Neural cell (in vitro differentiated cells): Measurements from ENCODE around the gene B4GALT2. TPM values are rescaled to one million over a fixed set of nuclear protein-coding genes. Genes with fewer than 3 reads are reported as not detected.

Source experiments
- H2AFZ ChIP-seq: fragments of 200-600, 300-800 bp; sonication (generic), shearing (Covaris generic); 2 replicates; pipeline ENCODE4 v1.6.0; 2014; ENCODE audit warnings: low read depth, mild to moderate bottlenecking, antibody characterized with exemption, low read length, moderate library complexity
- H3F3A ChIP-seq: fragments of 200-600 bp; shearing (Covaris generic); 2 replicates; pipeline ENCODE4 v1.6.1; 2016; ENCODE audit warnings: mild to moderate bottlenecking, moderate library complexity, mixed read lengths, antibody characterized with exemption, low read length; ENCODE audit not compliant: insufficient read depth, poor library complexity, severe bottlenecking
- H3K27ac ChIP-seq: fragments of 200-600, 300-800 bp; sonication (generic), shearing (Covaris generic); 2 replicates; pipeline ENCODE4 v1.5.1; 2014; ENCODE audit warnings: mild to moderate bottlenecking, low read length, moderate library complexity
- H3K27me3 ChIP-seq: fragments of 300-800, 200-600 bp; sonication (generic), shearing (Covaris generic); 2 replicates; pipeline ENCODE4 v1.6.0; 2014; ENCODE audit warnings: mild to moderate bottlenecking, low read depth, low read length, moderate library complexity; ENCODE audit not compliant: insufficient read depth
- H3K36me3 ChIP-seq: fragments of 300-800, 200-600 bp; sonication (generic), shearing (Covaris generic); 2 replicates; pipeline ENCODE4 v1.5.1; 2014; ENCODE audit warnings: mild to moderate bottlenecking, antibody characterized with exemption, low read length, moderate library complexity; ENCODE audit not compliant: insufficient read depth
- H3K4me2 ChIP-seq: fragments of 300-800, 200-600 bp; sonication (generic), shearing (Covaris generic); 2 replicates; pipeline ENCODE4 v1.6.0; 2014; ENCODE audit warnings: mild to moderate bottlenecking, low read length
- H3K4me3 ChIP-seq: fragments of 300-800, 200-600 bp; sonication (generic), shearing (Covaris generic); 2 replicates; pipeline ENCODE4 v1.5.1; 2014; ENCODE audit warnings: mild to moderate bottlenecking, low read length, moderate library complexity
- H3K79me2 ChIP-seq: fragments of 200-600 bp; shearing (Covaris generic); replicated peaks from 2 replicates; pipeline ENCODE4 v1.6.0; 2014; ENCODE audit warnings: mild to moderate bottlenecking, low read length, moderate library complexity; ENCODE audit not compliant: insufficient read depth
- H3K9ac ChIP-seq: fragments of 300-800, 200-600 bp; sonication (generic), shearing (Covaris generic); 2 replicates; pipeline ENCODE4 v1.6.1; 2016; ENCODE audit warnings: mild to moderate bottlenecking, low read length, mixed read lengths
- H3K9me2 ChIP-seq: fragments of 200-600 bp; shearing (Covaris generic); 2 replicates; pipeline ENCODE4 v1.6.1; 2016; ENCODE audit warnings: mild to moderate bottlenecking, low read length, mixed read lengths; ENCODE audit not compliant: insufficient read depth
- H3K9me3 ChIP-seq: fragments of 200-600, 300-800 bp; sonication (generic), shearing (Covaris generic); 2 replicates; pipeline ENCODE4 v1.6.1; 2016; ENCODE audit warnings: mild to moderate bottlenecking, mixed run types, low read length, moderate library complexity, mixed read lengths
- H4K20me1 ChIP-seq: fragments of 200-600 bp; shearing (Covaris generic); 2 replicates; pipeline ENCODE4 v1.6.1; 2016; ENCODE audit warnings: mild to moderate bottlenecking, mixed run types; ENCODE audit not compliant: insufficient read depth
- CTCF ChIP-seq: fragments of 450-650 bp; IDR thresholded peaks from 2 replicates; pipeline ENCODE4 v1.5.1; 2014; ENCODE audit warnings: antibody characterized with exemption, mild to moderate bottlenecking, moderate library complexity; ENCODE audit not compliant: poor library complexity, severe bottlenecking
- EP300 ChIP-seq: fragments of 450-650 bp; conservative IDR thresholded peaks from 2 replicates; pipeline ENCODE4 v1.6.1; 2014; ENCODE audit warnings: antibody characterized with exemption, mild to moderate bottlenecking, moderate library complexity; ENCODE audit not compliant: poor library complexity, severe bottlenecking
- EZH2 ChIP-seq: fragments of 200-600, 300-800 bp; shearing (Covaris generic), sonication (generic); IDR thresholded peaks from 2 replicates; pipeline ENCODE4 v1.6.1; 2014; ENCODE audit warnings: antibody characterized with exemption, low read length, borderline replicate concordance, mild to moderate bottlenecking; ENCODE audit not compliant: insufficient read depth, poor library complexity, severe bottlenecking
- MXI1 ChIP-seq: fragments of 450-650 bp; conservative IDR thresholded peaks from 2 replicates; pipeline ENCODE4 v1.6.1; 2014; ENCODE audit warnings: antibody characterized with exemption, mild to moderate bottlenecking; ENCODE audit not compliant: poor library complexity, severe bottlenecking
- POLR2AphosphoS5 ChIP-seq: IDR thresholded peaks from 2 replicates; pipeline ENCODE4 v1.6.1; 2012
- RAD21 ChIP-seq: fragments of 450-650 bp; conservative IDR thresholded peaks from 2 replicates; pipeline ENCODE4 v1.6.1; 2014; ENCODE audit warnings: antibody characterized with exemption, mild to moderate bottlenecking, moderate library complexity
- SMC3 ChIP-seq: fragments of 450-650 bp; conservative IDR thresholded peaks from 2 replicates; pipeline ENCODE4 v1.6.1; 2014; ENCODE audit warnings: antibody characterized with exemption, mild to moderate bottlenecking, moderate library complexity; ENCODE audit not compliant: poor library complexity
- TAF1 ChIP-seq: IDR thresholded peaks from 2 replicates; pipeline ENCODE4 v1.6.1; 2012; ENCODE audit warnings: low read depth
- polyA plus RNA-seq: library from polyadenylated mRNA; depleted of rRNA; stranded (reverse); fragments of >200 nt; gene quantifications from 2 replicates; pipeline ENCODE4 v1.2.3, GENCODE V29; 2014
- TF ChIP-seq, protein P1 (sequence below): IDR thresholded peaks from 2 replicates; pipeline ENCODE4 v1.6.1; 2012; ENCODE audit warnings: borderline replicate concordance

The B4GALT2 gene
- polyA plus RNA-seq, 1 donor from 2014 or later, result 129 TPM

- no peaks in the 10 kb centered on the region for H3K36me3 ChIP-seq
- H3K9me3 ChIP-seq, result no peaks in the 10 kb centered on the region
- TF ChIP-seq EZH2 (no peak), EP300 (no peak), TAF1 (no peak), POLR2AphosphoS5 (no peak), SMC3 (no peak), CTCF (no peak), RAD21 (no peak), MXI1 (no peak)
- TF ChIP-seq, protein P1, sequence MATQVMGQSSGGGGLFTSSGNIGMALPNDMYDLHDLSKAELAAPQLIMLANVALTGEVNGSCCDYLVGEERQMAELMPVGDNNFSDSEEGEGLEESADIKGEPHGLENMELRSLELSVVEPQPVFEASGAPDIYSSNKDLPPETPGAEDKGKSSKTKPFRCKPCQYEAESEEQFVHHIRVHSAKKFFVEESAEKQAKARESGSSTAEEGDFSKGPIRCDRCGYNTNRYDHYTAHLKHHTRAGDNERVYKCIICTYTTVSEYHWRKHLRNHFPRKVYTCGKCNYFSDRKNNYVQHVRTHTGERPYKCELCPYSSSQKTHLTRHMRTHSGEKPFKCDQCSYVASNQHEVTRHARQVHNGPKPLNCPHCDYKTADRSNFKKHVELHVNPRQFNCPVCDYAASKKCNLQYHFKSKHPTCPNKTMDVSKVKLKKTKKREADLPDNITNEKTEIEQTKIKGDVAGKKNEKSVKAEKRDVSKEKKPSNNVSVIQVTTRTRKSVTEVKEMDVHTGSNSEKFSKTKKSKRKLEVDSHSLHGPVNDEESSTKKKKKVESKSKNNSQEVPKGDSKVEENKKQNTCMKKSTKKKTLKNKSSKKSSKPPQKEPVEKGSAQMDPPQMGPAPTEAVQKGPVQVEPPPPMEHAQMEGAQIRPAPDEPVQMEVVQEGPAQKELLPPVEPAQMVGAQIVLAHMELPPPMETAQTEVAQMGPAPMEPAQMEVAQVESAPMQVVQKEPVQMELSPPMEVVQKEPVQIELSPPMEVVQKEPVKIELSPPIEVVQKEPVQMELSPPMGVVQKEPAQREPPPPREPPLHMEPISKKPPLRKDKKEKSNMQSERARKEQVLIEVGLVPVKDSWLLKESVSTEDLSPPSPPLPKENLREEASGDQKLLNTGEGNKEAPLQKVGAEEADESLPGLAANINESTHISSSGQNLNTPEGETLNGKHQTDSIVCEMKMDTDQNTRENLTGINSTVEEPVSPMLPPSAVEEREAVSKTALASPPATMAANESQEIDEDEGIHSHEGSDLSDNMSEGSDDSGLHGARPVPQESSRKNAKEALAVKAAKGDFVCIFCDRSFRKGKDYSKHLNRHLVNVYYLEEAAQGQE, result no peak
- no peaks in the 10 kb centered on the region for H3K79me2 ChIP-seq
- no peaks in the 10 kb centered on the region for H3K9me2 ChIP-seq
- no peak overlapping the region for H3K27ac ChIP-seq
- no peak overlapping the region for H3K4me3 ChIP-seq
- no peak overlapping the region for H2AFZ ChIP-seq
- H3K4me2 ChIP-seq, result no peak overlapping the region
- H3K9ac ChIP-seq, result no peak overlapping the region
- no peaks in the 10 kb centered on the region for H3K27me3 ChIP-seq
- H4K20me1 ChIP-seq, result no peaks in the 10 kb centered on the region
- H3F3A ChIP-seq, result no peaks in the 10 kb centered on the region
Measured at GRCh38 chr1:44012404-44012803, 33.4 kb downstream of the B4GALT2 start.

GRCh38 chr1:44012941-44013609 lies 34.1 kb downstream of the B4GALT2 start:
- no peak overlapping the region for H2AFZ ChIP-seq
- no peak overlapping the region for H3K9ac ChIP-seq
- H3K4me3 ChIP-seq, result no peak overlapping the region
- no peaks in the 10 kb centered on the region for H4K20me1 ChIP-seq
- TF ChIP-seq SMC3 (no peak), CTCF (no peak), EZH2 (no peak), POLR2AphosphoS5 (no peak), MXI1 (no peak), RAD21 (no peak), EP300 (no peak), TAF1 (no peak)
- TF ChIP-seq, protein P1, result no peak
- H3K27ac ChIP-seq, result no peak overlapping the region
- H3K4me2 ChIP-seq, result no peak overlapping the region
- H3K79me2 ChIP-seq, result no peaks in the 10 kb centered on the region
- H3K9me3 ChIP-seq, result no peaks in the 10 kb centered on the region
- H3F3A ChIP-seq, result no peaks in the 10 kb centered on the region
- H3K9me2 ChIP-seq, result no peaks in the 10 kb centered on the region
- no peaks in the 10 kb centered on the region for H3K36me3 ChIP-seq
- H3K27me3 ChIP-seq, result no peaks in the 10 kb centered on the region
